WTC11 (cell line): Measurements from ENCODE around the gene SPSB2. TPM values are rescaled to one million over a fixed set of nuclear protein-coding genes. Genes with fewer than 3 reads are reported as not detected.
A peak's percentile ranks its signal among the peaks of the same experiment; 100 is the strongest.

Experiments used
- AFF4 ChIP-seq: sonication (generic); formaldehyde crosslinking; IDR thresholded peaks from 2 replicates; pipeline ENCODE4 v1.8.1; 2023; ENCODE audit warnings: mild to moderate bottlenecking, missing genetic modification reagents, borderline replicate concordance
- CDX4 ChIP-seq: fragments of 250-450 bp; sonication (Bioruptor Pico); IDR thresholded peaks from 2 replicates; pipeline ENCODE4 v1.9.0; 2021; ENCODE audit warnings: moderate library complexity, mild to moderate bottlenecking, inconsistent platforms, borderline replicate concordance
- CREB1 ChIP-seq: sonication (generic); formaldehyde crosslinking; IDR thresholded peaks from 2 replicates; pipeline ENCODE4 v1.8.0; 2023; ENCODE audit warnings: mild to moderate bottlenecking, missing genetic modification reagents
- E2F5 ChIP-seq: sonication (generic); formaldehyde crosslinking; IDR thresholded peaks from 2 replicates; pipeline ENCODE4 v1.8.1; 2022; ENCODE audit warnings: mild to moderate bottlenecking, moderate library complexity, missing genetic modification reagents
- ESRRA ChIP-seq: sonication (generic); formaldehyde crosslinking; IDR thresholded peaks from 2 replicates; pipeline ENCODE4 v1.8.1; 2022; ENCODE audit warnings: mild to moderate bottlenecking, missing genetic modification reagents, borderline replicate concordance
- ETV6 ChIP-seq: sonication (generic); formaldehyde crosslinking; IDR thresholded peaks from 2 replicates; pipeline ENCODE4 v1.8.1; 2022; ENCODE audit warnings: mild to moderate bottlenecking, missing genetic modification reagents
- GABPB1 ChIP-seq: sonication (generic); formaldehyde crosslinking; IDR thresholded peaks from 2 replicates; pipeline ENCODE4 v1.8.1; 2023; ENCODE audit warnings: mild to moderate bottlenecking, missing genetic modification reagents
- IRF2 ChIP-seq: sonication (generic); formaldehyde crosslinking; IDR thresholded peaks from 2 replicates; pipeline ENCODE4 v1.8.0; 2022; ENCODE audit warnings: low read depth, missing genetic modification reagents, borderline replicate concordance
- JAZF1 ChIP-seq: fragments of 250-450 bp; sonication (Bioruptor Pico); IDR thresholded peaks from 2 replicates; pipeline ENCODE4 v1.9.0; 2021; ENCODE audit warnings: moderate library complexity, mild to moderate bottlenecking, inconsistent platforms
- MAX ChIP-seq: sonication (generic); formaldehyde crosslinking; IDR thresholded peaks from 2 replicates; pipeline ENCODE4 v1.8.0; 2022; ENCODE audit warnings: mild to moderate bottlenecking, missing genetic modification reagents
- MLX ChIP-seq: sonication (generic); formaldehyde crosslinking; IDR thresholded peaks from 2 replicates; pipeline ENCODE4 v1.8.1; 2023; ENCODE audit warnings: mild to moderate bottlenecking, missing genetic modification reagents, moderate library complexity
- NR1H2 ChIP-seq: sonication (generic); formaldehyde crosslinking; IDR thresholded peaks from 2 replicates; pipeline ENCODE4 v1.9.0; 2021; ENCODE audit warnings: mild to moderate bottlenecking, moderate library complexity, missing genetic modification reagents
- OVOL2 ChIP-seq: fragments of 250-450 bp; sonication (Bioruptor Pico); IDR thresholded peaks from 2 replicates; pipeline ENCODE4 v1.9.0; 2021; ENCODE audit warnings: mild to moderate bottlenecking, borderline replicate concordance
- RELA ChIP-seq: sonication (generic); formaldehyde crosslinking; IDR thresholded peaks from 2 replicates; pipeline ENCODE4 v1.8.1; 2022; ENCODE audit warnings: missing genetic modification reagents, mild to moderate bottlenecking, borderline replicate concordance
- RORB ChIP-seq: fragments of 250-450 bp; sonication (Bioruptor Pico); IDR thresholded peaks from 2 replicates; pipeline ENCODE4 v1.9.0; 2021; ENCODE audit warnings: mild to moderate bottlenecking
- SP1 ChIP-seq: sonication (generic); formaldehyde crosslinking; conservative IDR thresholded peaks from 2 replicates; pipeline ENCODE4 v1.8.1; 2022; ENCODE audit warnings: missing genetic modification reagents
- TCF7 ChIP-seq: sonication (generic); formaldehyde crosslinking; IDR thresholded peaks from 2 replicates; pipeline ENCODE4 v1.8.0; 2022; ENCODE audit warnings: mild to moderate bottlenecking, low read depth, missing genetic modification reagents, moderate library complexity
- TEAD1 ChIP-seq: sonication (generic); formaldehyde crosslinking; IDR thresholded peaks from 2 replicates; pipeline ENCODE4 v1.8.0; 2022; ENCODE audit warnings: mild to moderate bottlenecking, missing genetic modification reagents
- TP53 ChIP-seq: sonication (generic); formaldehyde crosslinking; IDR thresholded peaks from 2 replicates; pipeline ENCODE4 v1.8.1; 2023; ENCODE audit warnings: mild to moderate bottlenecking, missing genetic modification reagents
- USF2 ChIP-seq: sonication (generic); formaldehyde crosslinking; IDR thresholded peaks from 2 replicates; pipeline ENCODE4 v1.8.1; 2023; ENCODE audit warnings: mild to moderate bottlenecking, missing genetic modification reagents, moderate library complexity
- ZNF121 ChIP-seq: sonication (generic); formaldehyde crosslinking; IDR thresholded peaks from 2 replicates; pipeline ENCODE4 v1.8.0; 2023; ENCODE audit warnings: missing genetic modification reagents
- ZNF138 ChIP-seq: sonication (generic); formaldehyde crosslinking; conservative IDR thresholded peaks from 2 replicates; pipeline ENCODE4 v1.8.1; 2022; ENCODE audit warnings: mild to moderate bottlenecking, moderate library complexity, missing genetic modification reagents
- ZNF232 ChIP-seq: sonication (generic); formaldehyde crosslinking; IDR thresholded peaks from 2 replicates; pipeline ENCODE4 v1.8.0; 2022; ENCODE audit warnings: mild to moderate bottlenecking, missing genetic modification reagents
- ZNF396 ChIP-seq: fragments of 250-450 bp; sonication (Bioruptor Pico); IDR thresholded peaks from 2 replicates; pipeline ENCODE4 v1.8.0; 2021; ENCODE audit warnings: mild to moderate bottlenecking, moderate library complexity, borderline replicate concordance
- ZNF423 ChIP-seq: fragments of 250-450 bp; sonication (Bioruptor Pico); IDR thresholded peaks from 2 replicates; pipeline ENCODE4 v2.1.2; 2022; ENCODE audit warnings: mild to moderate bottlenecking, moderate library complexity
- ZNF671 ChIP-seq: fragments of 250-450 bp; sonication (Bioruptor Pico); IDR thresholded peaks from 2 replicates; pipeline ENCODE4 v1.8.0; 2021; ENCODE audit warnings: mild to moderate bottlenecking
- total RNA-seq: library from RNA; stranded (reverse); gene quantifications from 3 replicates; pipeline ENCODE4 v1.2.3, GENCODE V29; 2021

SPSB2 gene
- total RNA-seq, 1 experiment from 2014 or later, result 25.5 TPM

GRCh38 chr12:6873094-6874014, at the start of gene SPSB2 (continued):
- TF ChIP-seq AFF4 (no peak), RORB (no peak), IRF2 (CRISPR knock-in tag) (no peak), CDX4 (CRISPR knock-in tag) (no peak), E2F5 (CRISPR knock-in tag) (peak; percentile 84; the same call in 1 of the 2 replicates), GABPB1 (CRISPR knock-in tag) (peak; percentile 51), RELA (CRISPR knock-in tag) (no peak), MAX (CRISPR knock-in tag) (peak; percentile 69; the same call in 1 of the 2 replicates), OVOL2 (no peak), TCF7 (CRISPR knock-in tag) (no peak), TEAD1 (peak; percentile 47; the same call in 1 of the 2 replicates), ZNF671 (CRISPR knock-in tag) (no peak), ZNF232 (CRISPR knock-in tag) (peak; percentile 15; the same call in 1 of the 2 replicates), CREB1 (CRISPR knock-in tag) (0 out of 2 replicates have a peak, but pooled peaks have one; percentile 19), ZNF423 (no peak), ZNF138 (CRISPR knock-in tag) (no peak), ZNF121 (CRISPR knock-in tag) (no peak), ZNF396 (CRISPR knock-in tag) (no peak), TP53 (CRISPR knock-in tag) (no peak), MLX (CRISPR knock-in tag) (no peak), JAZF1 (CRISPR knock-in tag) (no peak), ESRRA (CRISPR knock-in tag) (no peak), ETV6 (CRISPR knock-in tag) (0 out of 2 replicates have a peak, but pooled peaks have one; percentile 72), USF2 (CRISPR knock-in tag) (peak; percentile 39; the same call in 1 of the 2 replicates), NR1H2 (CRISPR knock-in tag) (no peak), SP1 (peak; percentile 99)
